ENCODE data around the gene GRM2. TPM values are rescaled to one million over a fixed set of nuclear protein-coding genes. Genes with fewer than 3 reads are reported as not detected.
A peak's percentile ranks its signal among the peaks of the same experiment; 100 is the strongest.

The GRM2 gene
- total RNA-seq, 2 experiments from 2014 or later: 0.06 to 0.29 TPM

DNA sequence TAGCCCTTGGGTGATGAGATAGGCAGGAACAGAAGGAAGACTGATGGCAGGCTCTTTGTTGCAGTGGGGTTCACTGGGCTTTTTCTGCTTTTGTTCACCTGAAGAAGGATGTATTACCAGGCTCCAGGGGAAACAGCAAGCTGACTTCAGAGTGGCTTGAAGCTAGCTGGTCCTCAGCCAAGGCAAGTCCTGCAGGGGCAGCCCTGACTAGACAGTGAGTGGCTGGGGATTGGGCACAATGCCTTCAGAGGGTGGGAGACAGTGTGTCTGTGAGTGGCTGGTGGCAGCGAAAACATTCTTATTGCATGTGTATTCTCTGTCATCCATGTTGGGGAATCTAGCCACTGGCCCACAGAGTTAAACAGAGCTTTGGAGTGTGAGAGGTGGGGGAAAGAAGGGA, 38.1 kb upstream of the GRM2 start:
- TF ChIP-seq, protein P1, sequence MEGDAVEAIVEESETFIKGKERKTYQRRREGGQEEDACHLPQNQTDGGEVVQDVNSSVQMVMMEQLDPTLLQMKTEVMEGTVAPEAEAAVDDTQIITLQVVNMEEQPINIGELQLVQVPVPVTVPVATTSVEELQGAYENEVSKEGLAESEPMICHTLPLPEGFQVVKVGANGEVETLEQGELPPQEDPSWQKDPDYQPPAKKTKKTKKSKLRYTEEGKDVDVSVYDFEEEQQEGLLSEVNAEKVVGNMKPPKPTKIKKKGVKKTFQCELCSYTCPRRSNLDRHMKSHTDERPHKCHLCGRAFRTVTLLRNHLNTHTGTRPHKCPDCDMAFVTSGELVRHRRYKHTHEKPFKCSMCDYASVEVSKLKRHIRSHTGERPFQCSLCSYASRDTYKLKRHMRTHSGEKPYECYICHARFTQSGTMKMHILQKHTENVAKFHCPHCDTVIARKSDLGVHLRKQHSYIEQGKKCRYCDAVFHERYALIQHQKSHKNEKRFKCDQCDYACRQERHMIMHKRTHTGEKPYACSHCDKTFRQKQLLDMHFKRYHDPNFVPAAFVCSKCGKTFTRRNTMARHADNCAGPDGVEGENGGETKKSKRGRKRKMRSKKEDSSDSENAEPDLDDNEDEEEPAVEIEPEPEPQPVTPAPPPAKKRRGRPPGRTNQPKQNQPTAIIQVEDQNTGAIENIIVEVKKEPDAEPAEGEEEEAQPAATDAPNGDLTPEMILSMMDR (conservative IDR thresholded peaks at IDR 0.05; ENCODE audit: low read length): no peak
- no peak for TF ChIP-seq EZH2phosphoT487 (IDR thresholded peaks at IDR 0.05; ENCODE audit: borderline replicate concordance, low read depth, low read length)
- intact Hi-C loops (cut with micrococcal nuclease; ENCODE audit: unreplicated experiment): loop anchor here (1.0 kb wide), 1 partner anchor 166 kb away; no protein-coding TSS in a partner anchor
- Histone ChIP-seq H3K27ac (ENCODE audit: low read depth, low read length, poor library complexity, severe bottlenecking) (no peak overlapping the region), H3K36me3 (ENCODE audit: insufficient read depth, low read length) (no peaks in the 10 kb centered on the region), H3K4me2 (ENCODE audit: low read length) (no peak overlapping the region; the same call in 1 of the 2 replicates), H3K4me1 (ENCODE audit: insufficient read depth, low read length, poor library complexity, severe bottlenecking) (peaks cover 36% of the 10 kb centered on the region), H4K20me1 (ENCODE audit: insufficient read depth, low read length) (no peaks in the 10 kb centered on the region), H3K9me3 (ENCODE audit: low read length) (no peaks in the 10 kb centered on the region), H3K9me2 (ENCODE audit: insufficient read depth, low read length) (no peaks in the 10 kb centered on the region), H3K4me3 (ENCODE audit: low read depth, low read length, poor library complexity, severe bottlenecking) (no peak overlapping the region), H3K79me2 (ENCODE audit: insufficient read depth, low read depth, low read length) (0 out of 2 replicates have a peak, but pooled peaks cover 9% of the 10 kb centered on the region), H2AFZ (ENCODE audit: low read length) (no peak overlapping the region)
- ChIA-PET CTCF (ENCODE audit: unreplicated experiment) (interaction anchor here (2.6 kb wide), 1 partner anchor 13 kb away, joined by 8 read pairs; no protein-coding TSS in a partner anchor), POLR2A (interaction anchor here (1.1 to 2.5 kb wide), 2 partner anchors 20 to 168 kb away, joined by 4 to 25 read pairs; partner anchors contain the start of gene DCAF1)
- no TSS peak for BruUV-seq (replicated peaks)
- no peak for DNase-seq (ENCODE audit: low spot score)

GRCh38 chr3:51669241-51670052, 37.4 kb upstream of the GRM2 start:
- ChIA-PET POLR2A (interaction anchor here (1.1 to 2.5 kb wide), 3 partner anchors 12 to 168 kb away, joined by 4 to 25 read pairs (median 4); partner anchors contain the start of gene DCAF1), CTCF (ENCODE audit: unreplicated experiment) (interaction anchor here (0.8 to 2.6 kb wide), 4 partner anchors 10 to 169 kb away, joined by 3 to 8 read pairs (median 8); partner anchors contain the start of gene DCAF1)
- no peak overlapping the region for H2AFZ ChIP-seq (ENCODE audit: low read length)
- intact Hi-C loops (cut with micrococcal nuclease; ENCODE audit: unreplicated experiment): loop anchor here (1.0 to 2.0 kb wide), 2 partner anchors 167 to 285 kb away; partner anchors contain the start of gene MANF
- no peak overlapping the region; the same call in 1 of the 2 replicates for H3K4me2 ChIP-seq (ENCODE audit: low read length)
- no peaks in the 10 kb centered on the region for H3K9me3 ChIP-seq (ENCODE audit: low read length)
- TF ChIP-seq, protein P1 (conservative IDR thresholded peaks at IDR 0.05; ENCODE audit: low read length): peak; percentile 93
- TF ChIP-seq EZH2phosphoT487 (IDR thresholded peaks at IDR 0.05; ENCODE audit: borderline replicate concordance, low read depth, low read length): no peak
- H4K20me1 ChIP-seq (ENCODE audit: insufficient read depth, low read length): no peaks in the 10 kb centered on the region
- H3K36me3 ChIP-seq (ENCODE audit: insufficient read depth, low read length): peaks cover 3% of the 10 kb centered on the region; the same call in 1 of the 2 replicates
- no peak overlapping the region for H3K4me3 ChIP-seq (ENCODE audit: low read depth, low read length, poor library complexity, severe bottlenecking)
- H3K27ac ChIP-seq (ENCODE audit: low read depth, low read length, poor library complexity, severe bottlenecking): no peak overlapping the region
- DNase-seq (ENCODE audit: low spot score): peak; percentile 83
- no peaks in the 10 kb centered on the region for H3K9me2 ChIP-seq (ENCODE audit: insufficient read depth, low read length)
- H3K4me1 ChIP-seq (ENCODE audit: insufficient read depth, low read length, poor library complexity, severe bottlenecking): peaks cover 36% of the 10 kb centered on the region
- BruUV-seq (replicated peaks): no TSS peak
- 0 out of 2 replicates have a peak, but pooled peaks cover 9% of the 10 kb centered on the region for H3K79me2 ChIP-seq (ENCODE audit: insufficient read depth, low read depth, low read length)
